Measurements from ENCODE around the gene SMTN. TPM values are rescaled to one million over a fixed set of nuclear protein-coding genes. Genes with fewer than 3 reads are reported as not detected.

Gene SMTN
- total and polyA plus RNA-seq, 9 donors, result 23.1 to 238 (median 61.2) TPM

GRCh38 chr22:31079095-31079642, 1.9 kb upstream of the SMTN start:
- Histone ChIP-seq H3K27ac (no peak overlapping the region), H3K27me3 (no peaks in the 10 kb centered on the region), H3K4me3 (no peak overlapping the region), H3K4me1 (ENCODE audit: insufficient read depth) (peaks cover 15% of the 10 kb centered on the region), H3K36me3 (no peaks in the 10 kb centered on the region), H3K9me3 (no peaks in the 10 kb centered on the region)
- TF ChIP-seq POLR2A (IDR thresholded peaks at IDR 0.05) (no peak), EP300 (IDR thresholded peaks at IDR 0.05) (no peak), CTCF (IDR thresholded peaks at IDR 0.05) (no peak)
- DNase-seq, result peak in 1 of 5 donors; percentile 38
- 73 to 82% (median 81%) methylated on average over 12 of the region's 12 CpGs for WGBS, 3 donors
- intact Hi-C loops (cut with DNase I), result no loop called here

DNA sequence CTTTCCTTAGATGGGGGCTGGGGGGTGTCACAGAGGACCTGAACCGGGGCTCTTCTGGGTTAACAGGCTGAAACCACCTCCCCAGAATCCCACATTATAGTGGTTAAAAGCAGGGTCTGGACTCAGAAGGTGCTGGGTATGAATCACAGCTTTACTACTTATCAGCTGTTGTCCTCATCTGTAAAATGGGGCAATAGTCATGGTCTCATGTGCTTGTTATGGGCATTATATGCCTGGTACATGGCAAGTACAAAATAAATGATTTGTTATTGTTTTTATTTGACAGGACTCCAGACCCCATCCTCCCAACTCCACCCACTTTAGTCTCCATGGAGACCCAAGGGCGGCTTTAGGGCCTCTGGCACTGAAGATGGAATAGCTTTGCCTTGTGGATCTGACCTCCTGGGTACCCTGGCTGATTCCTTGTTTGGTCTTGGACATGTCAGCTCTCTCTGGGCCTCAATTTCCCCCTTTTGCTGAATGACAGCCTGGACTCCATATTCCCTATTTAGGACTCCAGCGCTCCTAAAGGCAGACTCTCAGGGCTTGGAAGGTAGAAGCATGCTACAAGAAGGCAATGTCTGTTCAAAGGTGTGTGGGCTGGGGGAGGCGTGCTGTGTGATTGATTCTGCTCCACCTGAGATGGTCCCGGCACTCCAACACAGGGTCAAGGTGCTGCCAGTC, 812 bp upstream of the SMTN start:
- DNase-seq, result no peak
- 23 to 32% (median 25%) methylated on average over 5 of the region's 5 CpGs for WGBS, 3 donors
- Histone ChIP-seq H3K27ac (peak overlapping the region; percentile 17 to 68), H3K36me3 (no peaks in the 10 kb centered on the region), H3K4me1 (ENCODE audit: insufficient read depth) (peaks cover 15% of the 10 kb centered on the region), H3K27me3 (no peaks in the 10 kb centered on the region), H3K9me3 (no peaks in the 10 kb centered on the region), H3K4me3 (peak overlapping the region; percentile 88)
- intact Hi-C loops (cut with DNase I), result loop anchor here in 3 of 4 donors (2.0 to 10.0 kb wide), 5 partner anchors 36 to 436 kb away; partner anchors contain the start of genes MORC2 (in 1 of the 3) and TUG1 (in 1 of the 3)
- TF ChIP-seq EP300 (IDR thresholded peaks at IDR 0.05) (no peak), POLR2A (IDR thresholded peaks at IDR 0.05) (no peak), CTCF (IDR thresholded peaks at IDR 0.05) (no peak)

DNA sequence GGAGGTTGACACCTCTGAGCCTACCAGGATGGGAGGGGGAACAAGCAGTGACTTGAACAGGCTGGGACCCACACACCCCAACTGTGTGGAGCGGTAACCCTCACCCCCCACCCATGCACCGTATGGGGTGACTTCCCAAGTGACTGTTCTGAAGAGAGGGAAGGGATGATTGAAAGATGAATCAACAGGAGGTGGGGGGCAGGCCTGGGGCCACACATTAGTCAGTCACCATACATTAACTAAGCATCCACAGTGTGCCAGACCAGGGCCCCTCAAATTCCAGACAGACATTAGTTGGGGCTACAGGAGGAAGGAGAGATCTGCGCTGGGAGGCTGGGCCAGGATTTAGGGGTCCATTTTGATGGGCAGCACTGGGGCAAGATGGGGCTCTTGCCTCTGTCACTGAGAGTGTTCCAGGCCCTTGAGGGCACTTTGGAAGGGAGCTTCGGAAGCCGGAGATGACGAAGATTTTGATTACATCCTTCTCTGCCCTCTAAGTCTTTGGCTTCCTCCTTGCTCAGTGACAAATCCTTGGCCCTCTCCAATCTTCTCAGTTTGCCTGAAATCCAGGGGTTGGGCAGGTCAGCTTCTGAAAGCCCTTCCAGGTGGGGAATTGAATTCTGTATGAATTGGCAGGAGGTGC, 966 bp downstream of the SMTN start:
- Histone ChIP-seq H3K27me3 (no peaks in the 10 kb centered on the region), H3K9me3 (no peaks in the 10 kb centered on the region), H3K4me1 (ENCODE audit: insufficient read depth) (peaks cover 13% of the 10 kb centered on the region), H3K4me3 (peak overlapping the region; percentile 88), H3K27ac (peak overlapping the region in 1 of 2 donors; percentile 42), H3K36me3 (no peaks in the 10 kb centered on the region)
- TF ChIP-seq POLR2A (IDR thresholded peaks at IDR 0.05), result no peak
- no peak for TF ChIP-seq CTCF (IDR thresholded peaks at IDR 0.05)
- TF ChIP-seq EP300 (IDR thresholded peaks at IDR 0.05), result no peak
- peak in 2 of 5 donors; percentile 26 to 44 for DNase-seq
- intact Hi-C loops (cut with DNase I), result loop anchor here in 3 of 4 donors (2.0 to 10.0 kb wide), 5 partner anchors 37 to 437 kb away; partner anchors contain the start of genes MORC2 (in 1 of the 3) and TUG1 (in 1 of the 3)
- WGBS, 3 donors, result 6 to 15% (median 15%) methylated on average over 6 of the region's 6 CpGs

DNA sequence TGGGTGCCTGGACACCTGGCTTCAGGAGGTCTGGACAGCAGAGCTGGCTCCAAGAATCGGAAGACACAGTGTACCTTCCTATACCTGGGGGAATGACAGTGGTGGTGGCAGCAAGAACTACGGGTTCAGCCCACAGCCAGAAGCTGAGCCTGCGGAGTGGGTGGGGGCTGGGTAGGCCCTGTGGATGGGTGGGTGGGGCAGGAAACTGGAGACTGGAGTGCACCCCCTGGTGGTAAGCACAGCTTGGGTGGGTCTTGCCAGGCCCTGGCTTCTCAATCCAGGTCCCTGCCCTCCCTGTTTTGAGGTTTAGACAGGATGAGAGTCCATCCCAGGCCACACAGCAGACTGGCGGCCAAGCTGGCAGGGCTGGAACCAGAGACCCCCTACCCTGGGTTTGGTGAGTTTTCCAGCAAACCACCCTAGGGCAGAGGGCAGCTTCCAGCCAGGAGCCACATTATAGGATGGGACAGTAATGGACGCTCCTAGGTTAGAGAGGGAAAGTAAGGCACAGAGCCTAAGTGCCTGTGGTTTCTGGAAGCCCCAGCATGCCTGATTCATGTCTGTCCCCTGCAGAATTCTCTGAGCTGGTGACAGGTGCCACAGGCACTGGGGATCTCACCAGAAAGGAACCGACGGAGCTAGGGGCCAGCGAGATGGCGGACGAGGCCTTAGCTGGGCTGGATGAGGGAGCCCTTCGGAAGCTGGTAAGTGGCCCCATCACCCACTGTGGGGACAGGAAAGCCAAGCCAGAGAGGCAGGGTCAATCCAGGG, 1.7 kb downstream of the SMTN start:
- Histone ChIP-seq H3K4me3 (peak overlapping the region; percentile 88), H3K4me1 (ENCODE audit: insufficient read depth) (peaks cover 13% of the 10 kb centered on the region), H3K36me3 (no peaks in the 10 kb centered on the region), H3K27me3 (no peaks in the 10 kb centered on the region), H3K9me3 (no peaks in the 10 kb centered on the region), H3K27ac (peak overlapping the region in 1 of 2 donors; percentile 42)
- DNase-seq, result peak; percentile 50 to 75 (median 71)
- WGBS, 3 donors, result 57 to 62% (median 60%) methylated on average over 11 of the region's 11 CpGs
- TF ChIP-seq POLR2A (IDR thresholded peaks at IDR 0.05) (no peak), EP300 (IDR thresholded peaks at IDR 0.05) (no peak), CTCF (IDR thresholded peaks at IDR 0.05) (peak in 1 of 3 donors; percentile 40)
- intact Hi-C loops (cut with DNase I), result loop anchor here in 2 of 4 donors (5.0 to 10.0 kb wide), 4 partner anchors 45 to 438 kb away; partner anchors contain the start of genes MORC2 (in 1 of the 2) and TUG1 (in 1 of the 2)
